ENCODE measurements around the gene SERPINA1. TPM values are rescaled to one million over a fixed set of nuclear protein-coding genes. Genes with fewer than 3 reads are reported as not detected.

The SERPINA1 gene
- total and polyA plus RNA-seq, 4 donors = 120 to 1,798 (median 1,122) TPM

- Histone ChIP-seq H3K4me1 (ENCODE audit: control insufficient read depth in 5 of 5, insufficient read depth in 5 of 5, low read length in 5 of 5) (peaks cover 0 to 3% (median 0%) of the 10 kb centered on the region in 5 donors), H3K9ac (ENCODE audit: insufficient read depth in 1 of 2, low read length in 2 of 2) (no peak overlapping the region), H3K9me3 (ENCODE audit: control insufficient read depth in 4 of 4, insufficient read depth in 3 of 4, low read length in 3 of 4) (no peaks in the 10 kb centered on the region), H3K27ac (ENCODE audit: low read depth in 1 of 2, low read length in 1 of 2) (no peak overlapping the region), H3K27me3 (ENCODE audit: control insufficient read depth in 3 of 3, insufficient read depth in 3 of 3, low read length in 2 of 3) (peaks cover 0 to 3% (median 0%) of the 10 kb centered on the region in 3 donors), H3K36me3 (ENCODE audit: control insufficient read depth in 4 of 4, insufficient read depth in 4 of 4, low read length in 4 of 4) (peaks cover 0 to 5% (median 0%) of the 10 kb centered on the region in 4 donors), H3K4me3 (no peak overlapping the region)
- 82 to 88% methylated on average over 3 of the region's 3 CpGs for WGBS, 2 donors
- TF ChIP-seq CTCF (IDR thresholded peaks at IDR 0.05; ENCODE audit: control extremely low read depth, extremely low read depth) = no peak
- ATAC-seq (ENCODE audit: insufficient read depth, low FRiP score) (no peak), DNase-seq (no peak)
Measured at GRCh38 chr14:94383777-94384176, 4.6 kb downstream of the SERPINA1 start.

GRCh38 chr14:94382716-94383596, 5.4 kb downstream of the SERPINA1 start:
- no peak overlapping the region for H3K27ac ChIP-seq (ENCODE audit: low read depth in 1 of 2, low read length in 1 of 2)
- H3K9ac ChIP-seq (ENCODE audit: insufficient read depth in 1 of 2, low read length in 2 of 2) = no peak overlapping the region
- no peak for TF ChIP-seq CTCF (IDR thresholded peaks at IDR 0.05; ENCODE audit: control extremely low read depth, extremely low read depth)
- no peak for ATAC-seq (ENCODE audit: insufficient read depth, low FRiP score)
- DNase-seq = peak in 1 of 3 donors; percentile 10
- no peak overlapping the region for H3K4me3 ChIP-seq
- 86 to 88% methylated on average over 18 of the region's 18 CpGs for WGBS, 2 donors
- peaks cover 0 to 3% (median 0%) of the 10 kb centered on the region in 3 donors for H3K27me3 ChIP-seq (ENCODE audit: control insufficient read depth in 3 of 3, insufficient read depth in 3 of 3, low read length in 2 of 3)
- H3K9me3 ChIP-seq (ENCODE audit: control insufficient read depth in 4 of 4, insufficient read depth in 3 of 4, low read length in 3 of 4) = no peaks in the 10 kb centered on the region
- peaks cover 0 to 5% (median 0%) of the 10 kb centered on the region in 4 donors for H3K36me3 ChIP-seq (ENCODE audit: control insufficient read depth in 4 of 4, insufficient read depth in 4 of 4, low read length in 4 of 4)
- peaks cover 0 to 3% (median 0%) of the 10 kb centered on the region in 5 donors for H3K4me1 ChIP-seq (ENCODE audit: control insufficient read depth in 5 of 5, insufficient read depth in 5 of 5, low read length in 5 of 5)

- DNase-seq (no peak), ATAC-seq (ENCODE audit: insufficient read depth, low FRiP score) (no peak)
- no peak overlapping the region for H3K9ac ChIP-seq (ENCODE audit: insufficient read depth in 1 of 2, low read length in 2 of 2)
- H3K36me3 ChIP-seq (ENCODE audit: control insufficient read depth in 4 of 4, insufficient read depth in 4 of 4, low read length in 4 of 4) = peaks cover 0 to 5% (median 0%) of the 10 kb centered on the region in 4 donors
- WGBS, 2 donors = 77 to 80% methylated on average over 4 of the region's 4 CpGs
- no peaks in the 10 kb centered on the region for H3K9me3 ChIP-seq (ENCODE audit: control insufficient read depth in 4 of 4, insufficient read depth in 3 of 4, low read length in 3 of 4)
- no peaks in the 10 kb centered on the region for H3K4me1 ChIP-seq (ENCODE audit: control insufficient read depth in 5 of 5, insufficient read depth in 5 of 5, low read length in 5 of 5)
- no peak overlapping the region for H3K27ac ChIP-seq (ENCODE audit: low read depth in 1 of 2, low read length in 1 of 2)
- H3K27me3 ChIP-seq (ENCODE audit: control insufficient read depth in 3 of 3, insufficient read depth in 3 of 3, low read length in 2 of 3) = peaks cover 0 to 3% (median 0%) of the 10 kb centered on the region in 3 donors
- TF ChIP-seq CTCF (IDR thresholded peaks at IDR 0.05; ENCODE audit: control extremely low read depth, extremely low read depth) = no peak
- no peak overlapping the region for H3K4me3 ChIP-seq
Measured at GRCh38 chr14:94382099-94382715, 6.2 kb downstream of the SERPINA1 start.
